Epithelial cell of esophagus (primary cell): ENCODE results near the gene NFIA.

Experiments
- DNase-seq: peaks from one replicate; pipeline ENCODE4 v3.0.0; 2010; ENCODE audit warnings: low read depth
- H3K4me3 ChIP-seq: 2 replicates; pipeline ENCODE4 v1.5.1; 2011; ENCODE audit warnings: mild to moderate bottlenecking, low read length, control low read depth
- CTCF ChIP-seq: IDR thresholded peaks from 2 replicates; pipeline ENCODE4 v1.5.1; 2011; ENCODE audit warnings: low read depth, mild to moderate bottlenecking, low read length, control low read depth, inconsistent platforms; ENCODE audit not compliant: insufficient read depth; ENCODE audit errors: missing control alignments

NFIA gene

GRCh38 chr1:61077676-61078541 lies 4.5 kb upstream of the NFIA start:
- H3K4me3 ChIP-seq: peak overlapping the region; percentile 74
- TF ChIP-seq CTCF: peak; percentile 3
- peak; percentile 99 for DNase-seq

- TF ChIP-seq CTCF: no peak
- no peak for DNase-seq
- H3K4me3 ChIP-seq: peak overlapping the region; percentile 74
Measured at GRCh38 chr1:61078618-61079295, 3.6 kb upstream of the NFIA start.

- peak; percentile 43 for DNase-seq
- TF ChIP-seq CTCF: no peak
- H3K4me3 ChIP-seq: no peak overlapping the region
Measured at GRCh38 chr1:61079296-61079897, 3.0 kb upstream of the NFIA start.

- peak; percentile 75 for DNase-seq
- no peak for TF ChIP-seq CTCF
- no peak overlapping the region for H3K4me3 ChIP-seq
Measured at GRCh38 chr1:61079898-61080336, 2.4 kb upstream of the NFIA start.

- H3K4me3 ChIP-seq: no peak overlapping the region
- TF ChIP-seq CTCF: no peak
- no peak for DNase-seq
Measured at GRCh38 chr1:61080413-61081143, 1.8 kb upstream of the NFIA start.

- peak overlapping the region; percentile 85 for H3K4me3 ChIP-seq
- TF ChIP-seq CTCF: no peak
- DNase-seq: no peak
Measured at GRCh38 chr1:61081144-61081685, 1.1 kb upstream of the NFIA start.
